Natural killer cell (primary cell): Measurements from ENCODE around the gene ASH1L. TPM values are rescaled to one million over a fixed set of nuclear protein-coding genes. Genes with fewer than 3 reads are reported as not detected.
A peak's percentile ranks its signal among the peaks of the same experiment; 100 is the strongest.

Experiments used
- ATAC-seq, 3 donors: fragments of 150-1000 bp in 2 of 3; fragments of 200-7000 bp in 1 of 3; cut with Tn5 transposase; 1 replicate in 1 of 3; 2 replicates in 2 of 3; pipeline ENCODE4 v1.10.0; 2021; ENCODE audit warnings: mild to moderate bottlenecking in 2 of 3, moderate library complexity in 2 of 3
- DNase-seq, 2 donors: peaks; one replicate each; pipeline versions ENCODE4 v3.0.0 to v3.0.0-alpha.2; 2013 to 2021; ENCODE audit warnings: mixed read lengths in 1 of 2
- H3K27ac ChIP-seq: one replicate; pipeline ENCODE4 v1.5.1; 2013; ENCODE audit warnings: mild to moderate bottlenecking, low read length
- H3K27me3 ChIP-seq: one replicate; pipeline ENCODE4 v1.6.1; 2013; ENCODE audit warnings: low read length; ENCODE audit not compliant: control insufficient read depth, insufficient read depth
- H3K36me3 ChIP-seq: one replicate; pipeline ENCODE4 v1.6.1; 2013; ENCODE audit warnings: low read length; ENCODE audit not compliant: control insufficient read depth, insufficient read depth
- H3K4me1 ChIP-seq: one replicate; pipeline ENCODE4 v1.6.1; 2013; ENCODE audit warnings: low read length; ENCODE audit not compliant: control insufficient read depth, insufficient read depth
- H3K4me3 ChIP-seq: one replicate; pipeline ENCODE4 v1.5.1; 2013; ENCODE audit warnings: low read length
- H3K9me3 ChIP-seq: one replicate; pipeline ENCODE4 v1.6.1; 2013; ENCODE audit warnings: low read length; ENCODE audit not compliant: control insufficient read depth, insufficient read depth
- H3K27ac Mint-ChIP-seq, 2 donors: one replicate each; pipeline ENCODE4 v1.8.0; 2022; ENCODE audit warnings: mild to moderate bottlenecking in 2 of 2, mixed read lengths in 2 of 2, moderate library complexity in 1 of 2
- H3K27me3 Mint-ChIP-seq, 2 donors: one replicate each; pipeline ENCODE4 v1.8.0; 2022; ENCODE audit warnings: low read depth in 2 of 2, mixed read lengths in 2 of 2
- H3K36me3 Mint-ChIP-seq: one replicate; pipeline ENCODE4 v1.8.0; 2022; ENCODE audit warnings: mixed read lengths
- H3K4me1 Mint-ChIP-seq, 2 donors: one replicate each; pipeline ENCODE4 v1.8.0; 2022; ENCODE audit warnings: mixed read lengths in 2 of 2
- H3K4me3 Mint-ChIP-seq: one replicate; pipeline ENCODE4 v1.8.0; 2022; ENCODE audit warnings: mild to moderate bottlenecking, moderate library complexity, mixed read lengths
- H3K9me3 Mint-ChIP-seq, 2 donors: one replicate each; pipeline ENCODE4 v1.8.0; 2022; ENCODE audit warnings: mixed read lengths in 2 of 2
- CTCF ChIP-seq: fragments of 200-600 bp; IDR thresholded peaks from one replicate; pipeline ENCODE4 v1.8.0; 2022; ENCODE audit warnings: antibody characterized with exemption
- WGBS: methylation state at CpG from one replicate; pipeline ENCODE4 v1.1.7; 2013; ENCODE audit warnings: missing lambda C conversion rate; ENCODE audit not compliant: insufficient coverage; 5-methylcytosine and 5-hydroxymethylcytosine counted together
- intact Hi-C: fragments of 100-400 bp; cut with micrococcal nuclease; formaldehyde crosslinking; loops from one replicate; pipeline ENCODE4 v1.14.2; 2022
- total RNA-seq, 4 donors: library from RNA; stranded (reverse); fragments of 120-200 nt in 1 of 4; gene quantifications; one replicate each; pipeline versions ENCODE4 v1.2.3 to v1.2.4, GENCODE V29; 2013 to 2022

Gene ASH1L
- total RNA-seq, 3 donors from 2014 or later (not counting 1 experiment from before 2014, with no cell fraction given) = 82.2 to 99.5 (median 91.9) TPM

DNA sequence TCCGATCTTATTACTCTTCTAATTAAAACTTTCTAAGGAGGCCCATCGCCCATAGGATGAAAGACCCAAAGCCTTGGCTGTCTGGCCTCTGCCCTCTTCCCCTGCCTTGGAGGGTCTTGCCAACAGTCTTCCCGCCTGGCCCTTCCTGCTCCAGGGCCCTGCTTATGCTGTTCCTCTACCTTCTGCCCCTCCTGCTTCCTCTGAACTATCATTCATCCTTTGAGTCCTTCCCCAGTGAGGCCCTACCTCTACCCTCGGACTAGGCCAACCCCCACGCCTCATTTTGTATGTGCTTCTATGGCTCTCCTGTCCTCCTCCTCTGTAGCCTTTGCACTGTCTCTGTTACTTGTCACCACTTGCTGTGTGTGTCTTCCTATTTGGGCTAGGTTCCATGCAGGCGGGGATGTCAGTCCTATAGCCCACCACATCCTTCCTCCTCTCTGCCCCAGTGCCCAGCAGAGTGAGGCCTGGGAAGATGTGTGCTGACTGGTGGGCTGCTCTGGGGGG, 236.5 kb downstream of the ASH1L start:
- ATAC-seq (no peak), DNase-seq (peak in 1 of 2 donors; percentile 38)
- H3K27me3 ChIP-seq = no peaks in the 10 kb centered on the region
- H3K9me3 ChIP-seq = no peaks in the 10 kb centered on the region
- H3K36me3 Mint-ChIP-seq = no peaks in the 10 kb centered on the region
- H3K27ac Mint-ChIP-seq = peak overlapping the region; percentile 31 to 74
- intact Hi-C loops = no loop called here
- no peak overlapping the region for H3K27ac ChIP-seq
- H3K9me3 Mint-ChIP-seq = no peaks in the 10 kb centered on the region
- H3K36me3 ChIP-seq = peaks cover 6% of the 10 kb centered on the region
- 93% methylated on average over 5 of the region's 6 CpGs for WGBS
- no peaks in the 10 kb centered on the region for H3K27me3 Mint-ChIP-seq
- peak overlapping the region; percentile 67 for H3K4me3 Mint-ChIP-seq
- no peak overlapping the region for H3K4me3 ChIP-seq
- H3K4me1 Mint-ChIP-seq = peaks cover 8 to 33% of the 10 kb centered on the region in 2 donors
- peaks cover 29% of the 10 kb centered on the region for H3K4me1 ChIP-seq
- TF ChIP-seq CTCF = no peak

DNA sequence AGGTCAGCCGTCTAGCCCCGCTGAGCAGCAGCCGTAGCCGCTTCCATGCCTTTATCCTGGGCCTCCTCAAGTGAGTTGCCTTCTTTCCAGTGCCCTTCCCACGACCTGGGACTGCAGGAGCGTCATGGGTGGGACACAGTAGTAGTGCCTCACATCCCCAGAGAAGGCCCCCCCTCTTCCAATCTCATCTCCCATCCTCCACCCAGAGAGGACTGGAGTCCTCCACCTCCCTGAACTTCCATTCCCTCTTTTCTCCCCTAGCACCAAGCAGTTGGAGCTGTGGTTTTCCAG, 237.1 kb downstream of the ASH1L start:
- WGBS = 92% methylated on average over 6 of the region's 6 CpGs
- intact Hi-C loops = no loop called here

DNA sequence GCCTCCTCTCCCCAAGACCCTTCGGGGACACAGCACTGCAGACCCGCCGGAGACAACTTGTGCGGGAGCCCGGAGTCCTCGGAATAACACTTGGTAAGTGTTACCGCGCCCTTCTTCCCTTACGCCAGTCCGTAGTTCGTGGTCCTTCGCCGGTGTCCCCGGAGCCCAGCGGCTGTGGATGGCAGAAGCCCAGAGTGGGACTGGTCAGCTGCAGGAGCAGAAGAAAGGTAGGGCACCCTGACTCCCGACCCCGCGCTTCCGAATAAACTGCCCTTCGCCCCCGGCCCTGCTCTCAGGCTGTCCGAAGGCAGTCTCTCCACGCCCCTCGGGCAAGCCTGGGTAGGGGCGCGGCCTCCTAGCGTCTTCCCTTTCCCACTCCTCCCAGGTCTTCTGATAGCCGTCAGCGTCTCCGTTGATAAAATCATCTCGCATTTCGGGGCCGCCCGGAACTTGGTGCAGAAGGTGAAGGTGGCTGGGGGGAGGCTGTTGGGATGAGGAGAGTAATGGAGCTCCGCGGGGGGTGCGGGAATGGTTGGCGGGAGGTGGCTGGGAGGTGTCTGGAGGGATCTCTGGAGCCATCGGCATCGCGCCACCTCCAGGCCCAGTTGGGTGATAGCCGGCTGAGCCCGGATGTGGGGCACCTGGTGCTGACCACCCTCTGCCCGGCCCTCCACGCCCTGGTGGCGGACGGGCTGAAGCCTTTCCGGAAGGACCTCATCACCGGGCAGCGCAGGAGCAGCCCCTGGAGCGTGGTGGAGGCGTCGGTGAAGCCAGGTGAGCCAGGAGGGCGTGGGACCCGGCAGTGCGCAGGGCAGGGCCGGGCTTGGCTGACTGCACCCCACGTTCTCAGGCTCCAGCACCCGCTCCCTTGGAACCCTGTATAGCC, 237.6 kb downstream of the ASH1L start:
- Mint-ChIP-seq H3K4me1 (peaks cover 19 to 44% of the 10 kb centered on the region in 2 donors), H3K9me3 (no peaks in the 10 kb centered on the region)

More for the DNA sequence above, 237.1 kb downstream of the ASH1L start:
- no peak for ATAC-seq
- H3K9me3 ChIP-seq = no peaks in the 10 kb centered on the region
- H3K4me1 ChIP-seq = peaks cover 34% of the 10 kb centered on the region
- Mint-ChIP-seq H3K4me1 (peaks cover 13 to 38% of the 10 kb centered on the region in 2 donors), H3K4me3 (peak overlapping the region; percentile 67), H3K9me3 (no peaks in the 10 kb centered on the region), H3K27ac (peak overlapping the region; percentile 31 to 74), H3K27me3 (no peaks in the 10 kb centered on the region), H3K36me3 (no peaks in the 10 kb centered on the region)
- peak in 1 of 2 donors; percentile 28 for DNase-seq
- H3K4me3 ChIP-seq = no peak overlapping the region
- H3K27me3 ChIP-seq = no peaks in the 10 kb centered on the region
- no peak for TF ChIP-seq CTCF
- no peak overlapping the region for H3K27ac ChIP-seq
- peaks cover 5% of the 10 kb centered on the region for H3K36me3 ChIP-seq

More for the DNA sequence above, 237.6 kb downstream of the ASH1L start:
- H3K27ac ChIP-seq = peak overlapping the region; percentile 49
- peak overlapping the region; percentile 96 for H3K4me3 Mint-ChIP-seq
- H3K9me3 ChIP-seq = no peaks in the 10 kb centered on the region
- H3K27me3 Mint-ChIP-seq = no peaks in the 10 kb centered on the region
- peaks cover 38% of the 10 kb centered on the region for H3K4me1 ChIP-seq
- peak; percentile 29 for TF ChIP-seq CTCF
- peak in 1 of 3 donors; percentile 1 for ATAC-seq
- intact Hi-C loops = loop anchor here (5.0 kb wide), 1 partner anchor 237 kb away; the partner anchor contains the start of gene ASH1L
- WGBS = 26% methylated on average over 59 of the region's 59 CpGs
- H3K36me3 Mint-ChIP-seq = no peaks in the 10 kb centered on the region
- H3K27ac Mint-ChIP-seq = peak overlapping the region; percentile 74 to 79
- peak in 1 of 2 donors; percentile 43 for DNase-seq
- peaks cover 2% of the 10 kb centered on the region for H3K36me3 ChIP-seq
- peak overlapping the region; percentile 99 for H3K4me3 ChIP-seq
- no peaks in the 10 kb centered on the region for H3K27me3 ChIP-seq
